T-helper 2 cell treated with Interferon-gamma antibody and Interleukin-4, amounts not matched to agents 100 ng/mL and 5 ng/mL, for 36 hours (primary cell): ENCODE results near the gene PDIA4. TPM values are rescaled to one million over a fixed set of nuclear protein-coding genes. Genes with fewer than 3 reads are reported as not detected.

Source experiments
- intact Hi-C: fragments of 100-400 bp; cut with micrococcal nuclease; formaldehyde crosslinking; loops from one replicate; pipeline ENCODE4 v1.15.1; 2023
- total RNA-seq: library from RNA; stranded (reverse); gene quantifications from 2 replicates; pipeline ENCODE4 v1.2.3, GENCODE V29; 2022

PDIA4 gene
- total RNA-seq, 1 donor from 2014 or later, result 159 TPM

- intact Hi-C loops, result no loop called here
Observed at GRCh38 chr7:148975896-148976295, 52.4 kb downstream of the PDIA4 start.

- intact Hi-C loops, result no loop called here
Observed at GRCh38 chr7:148973256-148973655, 55.0 kb downstream of the PDIA4 start.

GRCh38 chr7:148972375-148972774 lies 55.9 kb downstream of the PDIA4 start:
- intact Hi-C loops, result no loop called here

GRCh38 chr7:148967602-148968001 lies 60.7 kb downstream of the PDIA4 start:
- intact Hi-C loops, result loop anchor here (2.0 kb wide), 2 partner anchors 15 to 703 kb away; no protein-coding TSS in a partner anchor

- intact Hi-C loops, result loop anchor here (2.0 kb wide), 2 partner anchors 16 to 702 kb away; no protein-coding TSS in a partner anchor
Observed at GRCh38 chr7:148967032-148967372, 61.3 kb downstream of the PDIA4 start.

GRCh38 chr7:148964483-148965267 lies 63.6 kb downstream of the PDIA4 start:
- intact Hi-C loops, result loop anchor here (5.0 kb wide), 1 partner anchor 152 kb away; no protein-coding TSS in a partner anchor

GRCh38 chr7:148963583-148964482 lies 64.5 kb downstream of the PDIA4 start:
- intact Hi-C loops, result loop anchor here (1.0 to 5.0 kb wide), 6 partner anchors 23 to 389 kb away; partner anchors contain the start of gene EZH2

GRCh38 chr7:148962823-148963582 lies 65.3 kb downstream of the PDIA4 start:
- intact Hi-C loops, result loop anchor here (1.0 to 5.0 kb wide), 7 partner anchors 22 to 388 kb away; partner anchors contain the start of gene EZH2

GRCh38 chr7:148962440-148962822 lies 65.9 kb downstream of the PDIA4 start:
- intact Hi-C loops, result loop anchor here (1.0 to 5.0 kb wide), 2 partner anchors 150 to 189 kb away; no protein-coding TSS in a partner anchor

GRCh38 chr7:148959726-148960125 lies 68.6 kb downstream of the PDIA4 start:
- intact Hi-C loops, result loop anchor here (5.0 kb wide), 1 partner anchor 147 kb away; no protein-coding TSS in a partner anchor

GRCh38 chr7:148958061-148958460 lies 70.2 kb downstream of the PDIA4 start:
- intact Hi-C loops, result no loop called here

GRCh38 chr7:148954766-148955165 lies 73.5 kb downstream of the PDIA4 start:
- intact Hi-C loops, result no loop called here

- intact Hi-C loops, result no loop called here
Observed at GRCh38 chr7:148953676-148954075, 74.6 kb downstream of the PDIA4 start.

Other genes starting within 250 kb of the PDIA4 start
- 92.5 and 100.0 TPM in 2 replicates for gene EZH2, start 144.2 kb downstream of the PDIA4 start, total RNA-seq
- gene ZNF786, start 62.2 kb upstream of the PDIA4 start, total RNA-seq, result 9.9 and 10.5 TPM in 2 replicates
- 1.2 and 1.4 TPM in 2 replicates for gene ZNF425, start 97.8 kb upstream of the PDIA4 start, total RNA-seq
- 15.3 and 15.7 TPM in 2 replicates for gene ZNF398, start 118.9 kb upstream of the PDIA4 start, total RNA-seq
- 31.6 and 31.9 TPM in 2 replicates for gene ZNF282, start 167.0 kb upstream of the PDIA4 start, total RNA-seq
- 10.2 and 12.5 TPM in 2 replicates for gene ZNF212, start 211.1 kb upstream of the PDIA4 start, total RNA-seq
- 17.1 and 19.5 TPM in 2 replicates for gene ZNF783, start 233.7 kb upstream of the PDIA4 start, total RNA-seq